Measurements from ENCODE around the gene FAM20B.
A peak's percentile ranks its signal among the peaks of the same experiment; 100 is the strongest.

FAM20B gene

DNA sequence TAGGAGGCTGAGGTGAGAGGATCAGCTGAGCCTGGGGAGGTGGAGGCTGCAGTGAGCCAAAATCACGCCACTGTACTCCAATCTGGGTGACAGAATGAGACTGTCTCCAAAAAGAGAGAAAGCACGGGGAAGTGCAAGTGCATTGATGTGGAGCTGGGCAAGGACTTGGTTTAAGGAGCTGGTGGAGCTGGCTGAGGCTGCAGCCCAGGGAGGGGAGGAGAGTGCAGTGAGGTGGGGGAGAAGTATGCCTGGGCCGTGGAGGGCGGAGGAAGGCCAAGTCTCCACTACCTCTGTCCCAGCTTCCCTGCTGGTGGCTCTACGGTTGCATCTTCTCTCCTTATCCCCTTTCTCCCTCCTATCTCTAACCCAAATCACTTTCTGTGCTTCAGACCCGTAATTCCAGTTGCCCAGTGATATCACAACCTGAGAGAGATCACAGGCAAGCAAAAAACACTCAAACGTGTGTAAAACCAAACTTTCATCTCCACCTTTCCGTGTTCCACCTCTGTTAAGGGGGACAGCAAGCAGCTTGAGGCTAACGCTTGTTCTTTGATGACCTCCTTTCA, 67.3 kb downstream of the FAM20B start:
- no peak for DNase-seq (ENCODE audit: low spot score)

DNA sequence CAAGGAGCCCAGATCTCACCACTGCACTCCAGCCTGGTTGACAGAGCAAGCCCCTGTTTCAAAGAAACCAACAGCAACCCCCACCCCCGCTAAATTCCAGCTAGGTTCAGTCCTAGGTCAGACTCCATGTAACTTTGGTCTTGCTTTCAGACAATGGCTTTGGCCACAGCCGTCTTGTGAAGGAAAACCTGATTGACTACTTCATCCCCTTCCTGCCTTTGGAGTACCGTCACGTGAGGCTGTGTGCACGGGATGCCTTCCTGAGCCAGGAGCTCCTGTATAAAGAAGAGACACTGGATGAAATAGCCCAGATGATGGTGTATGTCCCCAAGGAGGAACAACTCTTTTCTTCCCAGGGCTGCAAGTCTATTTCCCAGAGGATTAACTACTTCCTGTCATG, 69.1 kb downstream of the FAM20B start:
- no peak for DNase-seq (ENCODE audit: low spot score)

DNA sequence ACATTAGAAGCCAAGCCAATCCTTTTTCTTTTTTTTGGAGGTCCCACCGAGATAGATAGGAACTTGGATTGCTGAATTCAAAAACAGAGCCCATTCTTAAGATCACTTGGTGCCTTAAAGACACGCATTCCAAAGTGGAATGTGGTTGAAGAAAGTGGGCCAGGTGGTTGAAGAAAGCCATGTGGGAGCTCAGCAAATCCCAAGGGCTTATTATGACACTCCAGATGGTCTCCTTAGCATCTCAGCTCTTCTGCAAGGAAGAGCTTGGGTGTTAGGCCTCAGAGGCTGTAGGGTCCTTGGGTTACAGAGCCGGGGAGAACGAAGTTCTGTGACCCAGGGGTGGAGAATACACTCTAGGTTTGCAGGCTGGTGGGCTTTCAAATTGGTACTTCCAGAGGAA, 69.7 kb downstream of the FAM20B start:
- DNase-seq (ENCODE audit: low spot score): no peak

DNA sequence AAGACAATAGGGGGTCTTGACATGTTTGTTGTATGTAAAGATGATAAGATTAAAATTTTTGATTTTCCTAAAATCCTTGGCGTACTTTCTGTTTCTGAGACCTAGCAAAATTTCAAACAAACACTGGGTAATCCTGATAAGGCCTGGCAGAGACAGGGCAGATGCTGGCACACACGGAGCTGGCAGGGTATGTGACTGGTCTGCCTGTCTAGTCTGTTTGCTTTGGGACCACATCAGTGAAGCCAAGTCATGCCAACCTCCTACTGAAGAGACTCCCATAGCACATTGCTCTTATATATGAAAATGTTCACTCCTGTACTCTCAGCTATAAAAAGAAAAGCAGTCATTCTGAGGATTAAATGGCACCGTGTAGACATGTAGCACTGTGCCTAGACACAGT, 70.2 kb downstream of the FAM20B start:
- no peak for DNase-seq (ENCODE audit: low spot score)

DNA sequence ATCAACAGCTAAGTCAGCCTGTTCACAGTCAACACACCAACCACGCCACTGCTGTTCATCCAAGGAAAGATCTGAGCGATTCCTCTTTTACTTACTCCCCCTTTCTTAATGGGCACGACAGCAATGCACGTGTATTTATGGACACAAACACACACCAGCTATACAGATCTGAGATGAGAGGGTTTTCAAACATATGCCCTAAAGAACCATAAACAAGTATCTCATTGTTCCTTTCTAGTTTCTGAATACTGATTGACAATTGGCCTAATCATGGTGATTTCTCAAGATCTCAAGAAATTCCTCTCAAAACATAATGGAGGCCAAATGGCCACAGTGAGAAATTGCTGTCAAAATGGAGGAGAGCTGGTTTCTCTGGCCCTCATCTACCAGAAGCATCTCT, 74.2 kb downstream of the FAM20B start:
- DNase-seq (ENCODE audit: low spot score): no peak

DNA sequence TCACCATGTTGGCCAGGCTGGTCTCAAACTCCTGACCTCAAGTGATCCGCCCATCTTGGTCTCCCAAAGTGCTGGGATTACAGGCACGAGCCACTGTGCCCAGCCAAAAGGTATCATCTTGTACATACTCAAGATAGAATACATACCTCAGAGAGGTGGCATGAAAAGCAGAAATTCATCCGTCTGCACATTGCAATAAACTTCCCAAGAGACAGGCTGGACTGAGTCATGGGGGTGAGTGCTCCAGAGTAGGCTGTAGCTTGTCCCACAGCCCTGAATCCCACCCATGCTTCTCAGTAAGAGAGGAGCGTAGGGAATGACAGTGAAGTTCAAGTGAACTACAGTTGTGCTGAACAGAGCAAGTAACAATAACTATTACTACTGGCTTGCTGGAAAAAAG, 75.9 kb downstream of the FAM20B start:
- DNase-seq (ENCODE audit: low spot score): no peak

DNA sequence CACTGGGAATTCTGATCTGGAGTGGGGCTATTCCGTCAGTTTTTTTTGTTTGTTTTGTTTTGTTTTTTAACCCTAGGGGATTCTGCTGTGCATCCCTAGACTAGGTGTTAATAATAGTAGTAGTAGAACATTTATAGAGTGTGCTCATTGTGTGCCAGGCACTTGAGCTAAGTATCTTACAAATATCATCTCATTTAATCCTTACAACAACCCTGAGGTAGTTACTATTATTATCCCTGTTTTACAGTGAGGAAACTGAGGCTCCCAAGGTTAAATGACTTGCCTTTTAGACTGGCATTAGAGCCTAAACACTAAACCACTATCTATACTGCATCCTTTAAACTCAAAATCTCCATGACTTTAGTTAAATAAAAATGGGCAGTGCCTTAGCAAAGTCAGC, 78.3 kb downstream of the FAM20B start:
- DNase-seq (ENCODE audit: low spot score): no peak

DNA sequence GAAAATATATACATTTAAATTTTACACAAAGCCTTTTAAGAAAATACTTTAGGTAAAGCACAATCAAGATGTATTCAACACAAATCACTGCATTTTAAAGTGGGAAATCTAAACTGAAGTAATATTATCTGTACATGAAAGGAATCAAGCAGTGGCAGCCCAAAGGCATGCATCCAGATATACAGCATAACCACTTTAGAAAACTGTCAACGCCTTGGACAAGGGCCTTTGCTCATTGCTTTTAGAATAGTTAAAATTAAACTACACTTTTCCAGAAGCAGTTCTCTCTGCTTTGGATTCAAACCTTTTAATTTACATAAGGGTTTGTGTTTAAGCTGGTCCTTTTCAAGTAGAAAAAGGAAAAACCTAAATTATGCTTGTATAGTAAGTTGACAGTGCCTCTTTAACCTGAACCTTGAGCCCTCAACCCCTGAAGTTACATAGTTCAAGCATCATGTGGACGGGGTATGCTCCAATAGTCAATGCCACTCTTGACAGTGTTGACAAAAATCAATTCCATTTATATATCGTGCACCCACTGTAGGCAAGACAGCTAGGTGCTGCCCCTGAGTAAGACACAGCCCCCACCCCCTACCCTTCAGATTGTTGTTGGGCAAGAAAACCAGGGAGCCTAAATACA, 79.0 kb downstream of the FAM20B start:
- DNase-seq (ENCODE audit: low spot score): no peak

DNA sequence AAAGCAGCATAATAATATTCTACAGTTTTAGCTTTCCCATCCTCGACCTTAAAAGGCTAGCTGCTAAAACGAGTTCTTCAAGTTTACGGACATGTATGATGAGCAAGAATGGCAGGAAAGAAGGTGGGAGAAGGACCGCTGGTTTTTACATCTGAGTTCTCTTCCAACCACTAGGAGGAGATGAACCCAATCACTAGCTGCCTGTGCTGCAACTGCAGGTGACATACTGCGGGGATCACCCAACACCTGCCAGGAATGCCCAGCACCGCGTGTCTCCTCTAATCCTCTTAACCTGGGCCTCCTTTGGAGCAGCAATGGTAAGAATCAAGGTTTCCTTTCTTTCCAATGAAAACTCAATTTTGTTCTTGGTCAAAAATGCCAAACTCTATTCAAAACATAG, 79.7 kb downstream of the FAM20B start:
- DNase-seq (ENCODE audit: low spot score): no peak

DNA sequence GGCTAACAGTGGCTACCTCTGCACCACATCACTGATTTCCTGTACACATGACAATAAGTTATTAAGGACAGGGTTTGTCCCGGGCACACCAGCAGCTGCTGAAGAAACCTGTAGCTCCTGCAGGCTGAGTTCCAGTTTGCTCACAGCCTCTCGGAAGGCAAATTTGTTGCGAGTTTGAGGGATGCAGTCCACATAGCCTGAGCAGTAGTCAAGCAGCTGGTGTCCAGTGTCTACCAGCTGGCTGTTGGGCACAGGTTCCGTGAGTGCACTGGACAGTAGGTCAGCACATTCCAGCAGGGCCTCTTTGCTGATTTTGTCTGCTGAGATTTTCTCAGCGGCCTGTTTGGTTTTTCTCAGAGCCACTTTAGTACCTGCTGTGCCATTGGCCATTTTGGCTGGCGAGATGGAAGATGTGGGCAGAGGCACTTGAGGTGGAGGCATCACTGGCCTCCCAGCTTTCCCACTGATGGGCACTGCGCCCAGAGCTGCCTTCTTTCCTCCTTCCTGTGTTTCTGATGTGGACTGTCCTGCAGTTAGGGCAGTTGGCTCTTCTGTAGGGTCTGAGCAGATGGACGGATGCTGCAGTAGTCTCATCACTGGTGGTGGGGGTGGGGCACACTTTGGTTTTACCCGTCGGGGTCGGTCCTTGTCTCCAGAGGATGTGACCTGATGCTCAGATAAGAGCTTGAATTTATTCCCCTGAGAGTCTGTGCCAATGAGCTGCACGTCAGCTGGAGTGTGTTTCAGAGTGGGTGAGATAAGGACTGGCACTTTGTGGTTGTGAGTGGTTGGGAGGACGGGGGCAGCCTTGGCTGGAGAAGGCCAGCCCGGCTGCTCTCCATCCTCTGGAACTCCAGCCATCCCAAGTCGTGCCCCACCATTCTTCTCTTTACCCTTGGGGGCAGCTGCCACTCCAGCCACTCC, 82.3 kb downstream of the FAM20B start:
- no peak for DNase-seq (ENCODE audit: low spot score)

DNA sequence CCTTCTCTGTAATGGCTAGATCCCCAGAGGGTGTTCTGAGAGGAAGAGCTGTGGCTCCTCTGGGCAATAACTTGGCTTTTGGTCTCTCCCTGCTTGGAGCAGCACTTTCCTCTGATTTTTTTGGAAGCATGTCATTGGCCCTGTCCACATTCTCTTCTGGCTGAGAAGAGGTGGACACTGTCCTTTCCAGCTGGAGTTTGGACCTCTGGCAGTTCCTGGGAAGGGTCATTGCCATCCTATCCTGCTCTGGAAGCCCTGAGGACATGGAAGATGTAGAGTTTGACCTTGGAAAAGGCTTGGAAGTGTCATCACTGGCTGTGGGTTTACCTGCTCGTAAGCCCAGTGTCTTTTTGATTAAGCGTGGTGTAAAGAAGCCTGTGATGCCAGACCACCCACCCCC, 83.0 kb downstream of the FAM20B start:
- DNase-seq (ENCODE audit: low spot score): no peak

DNA sequence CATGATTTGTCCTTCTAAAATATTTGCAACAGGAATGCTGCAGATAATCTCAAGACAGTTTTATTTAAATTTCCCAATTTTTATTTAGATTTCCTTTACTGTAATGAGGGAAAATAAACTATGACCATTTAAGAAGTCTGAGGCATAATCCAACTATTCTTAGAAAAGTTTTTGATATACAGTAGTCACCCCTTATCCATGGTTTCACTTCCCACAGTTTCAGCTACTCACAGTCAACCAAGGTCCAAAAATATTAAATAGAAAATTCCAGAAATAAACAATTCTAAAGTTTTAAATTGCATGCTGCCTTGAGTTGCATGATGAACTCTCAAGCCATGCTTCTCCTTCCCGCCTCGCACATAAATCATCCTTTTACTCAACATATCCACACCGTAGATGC, 89.5 kb downstream of the FAM20B start:
- no peak for DNase-seq (ENCODE audit: low spot score)

DNA sequence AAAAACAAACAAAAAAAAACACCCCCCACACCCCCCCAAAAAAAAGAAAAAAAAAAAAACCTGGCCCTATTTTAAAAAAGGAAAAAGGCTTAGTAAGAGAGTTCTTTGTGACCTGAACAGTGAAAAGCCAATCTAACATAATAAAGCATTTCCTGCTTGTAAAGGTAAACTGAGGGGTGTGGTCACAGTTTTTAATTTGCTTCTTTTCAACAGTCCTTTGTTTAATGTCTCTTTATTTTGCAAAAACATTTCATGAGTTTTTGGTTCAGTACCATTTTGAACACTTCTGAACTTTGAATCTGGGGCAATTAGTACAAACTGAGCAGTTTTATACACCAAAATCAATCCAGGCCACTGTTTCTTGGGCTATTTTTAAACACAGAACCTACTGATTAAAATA, 93.8 kb downstream of the FAM20B start:
- DNase-seq (ENCODE audit: low spot score): no peak

DNA sequence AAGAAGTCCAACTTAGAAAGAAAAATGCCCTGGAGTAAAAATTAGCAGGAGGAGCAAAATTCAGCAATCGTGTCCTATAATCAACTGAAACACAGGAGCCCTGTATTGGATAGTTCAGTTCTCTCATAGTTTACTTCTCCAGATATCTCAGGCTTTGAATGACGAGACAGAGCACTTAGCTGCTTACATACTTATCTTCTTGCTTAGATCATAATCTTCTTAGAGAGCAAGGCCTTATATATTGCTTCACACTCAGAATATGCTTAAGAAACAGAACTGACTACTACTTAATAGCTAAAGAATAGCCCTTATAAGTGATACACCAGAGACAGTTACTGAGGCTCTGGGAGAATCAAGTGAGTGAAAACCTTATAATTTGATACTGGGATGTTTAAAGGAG, 95.0 kb downstream of the FAM20B start:
- DNase-seq (ENCODE audit: low spot score): no peak

DNA sequence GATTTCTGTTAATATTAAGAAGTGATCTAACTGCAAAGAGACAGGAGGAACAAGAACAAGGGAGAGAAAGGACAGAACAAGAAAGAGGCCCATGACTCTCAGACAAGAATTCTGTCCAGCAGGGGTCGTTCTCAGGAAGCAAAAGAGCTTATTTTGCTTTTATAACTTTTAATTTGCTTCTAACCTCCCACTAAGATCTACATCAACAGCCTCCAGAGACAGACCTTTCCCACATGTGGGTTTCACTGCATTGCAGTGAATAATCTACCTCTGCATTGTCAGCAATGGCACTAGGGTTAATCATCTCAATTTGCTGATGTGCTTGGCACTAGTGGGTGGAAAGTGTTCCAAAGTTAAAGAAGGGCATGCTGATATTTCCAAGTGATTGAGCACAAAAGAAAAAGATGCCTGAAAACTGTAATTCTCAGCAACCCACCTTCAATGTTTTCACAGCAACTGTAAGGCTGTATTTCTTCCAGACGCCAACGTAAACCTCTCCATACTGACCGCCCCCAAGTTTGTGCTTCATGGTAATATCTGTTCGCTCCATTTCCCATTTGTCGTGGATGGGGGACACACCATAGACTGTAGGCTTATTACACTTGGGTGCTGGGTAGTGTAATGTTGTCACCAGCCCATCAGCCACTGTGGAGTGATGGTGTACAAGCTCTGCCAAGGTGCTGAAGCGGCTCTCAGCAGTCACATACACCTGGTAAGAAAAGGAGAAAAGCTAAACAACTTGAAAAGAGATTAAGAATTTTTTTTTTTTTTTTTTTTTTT, 95.7 kb downstream of the FAM20B start:
- DNase-seq (ENCODE audit: low spot score): peak; percentile 56

DNA sequence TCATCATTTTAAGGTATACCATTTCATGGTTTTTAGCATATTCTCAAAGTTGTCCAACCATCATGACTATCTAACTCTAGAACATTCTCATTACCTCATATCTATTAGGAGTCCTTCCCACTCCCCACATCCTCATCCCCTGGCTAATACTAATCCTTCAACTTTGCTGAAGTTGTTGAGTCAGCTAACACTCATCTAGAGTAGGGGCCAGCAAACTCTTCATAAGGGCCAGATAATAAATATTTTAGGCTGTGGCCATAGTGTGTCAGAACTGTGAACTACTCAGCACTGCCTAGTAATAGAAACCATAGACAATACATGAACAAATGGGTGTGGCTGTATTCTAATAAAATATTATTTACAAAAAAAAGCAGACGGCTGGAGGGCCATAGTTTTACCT, 99.2 kb downstream of the FAM20B start:
- no peak for DNase-seq (ENCODE audit: low spot score)
